Astrocyte (in vitro differentiated cells and primary cell): ENCODE results near the gene FN3K. TPM values are rescaled to one million over a fixed set of nuclear protein-coding genes. Genes with fewer than 3 reads are reported as not detected.

Source experiments
- DNase-seq: peaks from one replicate; pipeline ENCODE4 v3.0.0-alpha.2; 2010; ENCODE audit warnings: low read depth
- FAIRE-seq: peaks from 2 replicates; lab custom pipeline; 2011; peaks lifted over from hg19 to GRCh38; lab: Jason Lieb, UNC
- H2AFZ ChIP-seq: 2 replicates; pipeline ENCODE4 v1.6.0; 2012; ENCODE audit warnings: low read depth, low read length, inconsistent platforms
- H3K27ac ChIP-seq: 2 replicates; pipeline ENCODE4 v1.5.1; 2011; ENCODE audit warnings: low read depth, low read length, inconsistent platforms
- H3K27me3 ChIP-seq: 2 replicates; pipeline ENCODE4 v1.6.0; 2011; ENCODE audit warnings: low read length, inconsistent platforms; ENCODE audit not compliant: insufficient read depth
- H3K36me3 ChIP-seq: 2 replicates; pipeline ENCODE4 v1.5.1; 2011; ENCODE audit warnings: low read length, inconsistent platforms; ENCODE audit not compliant: insufficient read depth
- H3K4me1 ChIP-seq: 2 replicates; pipeline ENCODE4 v1.5.1; 2011; ENCODE audit warnings: low read length, inconsistent platforms; ENCODE audit not compliant: insufficient read depth
- H3K4me2 ChIP-seq: 2 replicates; pipeline ENCODE4 v1.6.0; 2012; ENCODE audit warnings: low read length, inconsistent platforms
- H3K4me3 ChIP-seq: 2 replicates; pipeline ENCODE4 v1.5.1; 2011; ENCODE audit warnings: low read depth, mild to moderate bottlenecking, low read length, inconsistent platforms; ENCODE audit not compliant: insufficient read depth
- H3K79me2 ChIP-seq: 2 replicates; pipeline ENCODE4 v1.6.0; 2012; ENCODE audit warnings: mild to moderate bottlenecking, low read length, inconsistent platforms; ENCODE audit not compliant: insufficient read depth
- H3K9ac ChIP-seq: 2 replicates; pipeline ENCODE4 v1.6.0; 2012; ENCODE audit warnings: mild to moderate bottlenecking, low read length, inconsistent platforms
- H3K9me3 ChIP-seq: 2 replicates; pipeline ENCODE4 v1.5.1; 2012; ENCODE audit warnings: low read depth, mild to moderate bottlenecking, low read length, inconsistent platforms; ENCODE audit not compliant: insufficient read depth
- H4K20me1 ChIP-seq: 2 replicates; pipeline ENCODE4 v1.6.0; 2012; ENCODE audit warnings: low read length, inconsistent platforms; ENCODE audit not compliant: insufficient read depth
- H3K27ac Mint-ChIP-seq: one replicate; pipeline ENCODE4 v1.8.0; 2021; ENCODE audit warnings: mild to moderate bottlenecking, mixed read lengths; ENCODE audit not compliant: unreplicated experiment
- H3K27me3 Mint-ChIP-seq: one replicate; pipeline ENCODE4 v1.8.0; 2021; ENCODE audit warnings: low read depth, mixed read lengths; ENCODE audit not compliant: unreplicated experiment
- H3K36me3 Mint-ChIP-seq: one replicate; pipeline ENCODE4 v1.8.0; 2021; ENCODE audit warnings: low read depth, mixed read lengths; ENCODE audit not compliant: unreplicated experiment
- H3K4me1 Mint-ChIP-seq: one replicate; pipeline ENCODE4 v1.8.0; 2021; ENCODE audit warnings: low read depth, mixed read lengths; ENCODE audit not compliant: unreplicated experiment
- H3K4me3 Mint-ChIP-seq: one replicate; pipeline ENCODE4 v1.8.0; 2021; ENCODE audit warnings: mild to moderate bottlenecking, moderate library complexity, mixed read lengths; ENCODE audit not compliant: unreplicated experiment
- H3K9me3 Mint-ChIP-seq: one replicate; pipeline ENCODE4 v1.8.0; 2021; ENCODE audit warnings: mild to moderate bottlenecking, mixed read lengths; ENCODE audit not compliant: unreplicated experiment
- EZH2 ChIP-seq: IDR thresholded peaks from 2 replicates; pipeline ENCODE4 v1.6.1; 2012; ENCODE audit warnings: mild to moderate bottlenecking, low read length, inconsistent platforms; ENCODE audit not compliant: insufficient read depth
- total RNA-seq: library from RNA; stranded (reverse); gene quantifications from 2 replicates; pipeline ENCODE4 v1.2.1, GENCODE V29; 2021
- TF ChIP-seq, protein P1 (sequence below): IDR thresholded peaks from 2 replicates; pipeline ENCODE4 v1.5.1; 2011; ENCODE audit warnings: low read depth, mild to moderate bottlenecking, inconsistent platforms, low read length, moderate library complexity; ENCODE audit not compliant: insufficient read depth

Gene FN3K
- total RNA-seq, 1 donor from 2014 or later = 4.1 TPM

GRCh38 chr17:82703935-82704865 is 31.2 kb upstream of the FN3K start:
- H2AFZ ChIP-seq = no peak overlapping the region
- Mint-ChIP-seq H3K4me3 (no peak overlapping the region), H3K9me3 (no peaks in the 10 kb centered on the region), H3K27ac (no peak overlapping the region), H3K4me1 (peaks cover 1% of the 10 kb centered on the region), H3K27me3 (peaks cover 9% of the 10 kb centered on the region), H3K36me3 (no peaks in the 10 kb centered on the region)
- no peak overlapping the region for H3K27ac ChIP-seq
- H3K4me1 ChIP-seq = peaks cover 1% of the 10 kb centered on the region
- no peak overlapping the region for H3K9ac ChIP-seq
- H3K27me3 ChIP-seq = no peaks in the 10 kb centered on the region
- H3K4me2 ChIP-seq = no peak overlapping the region
- H3K4me3 ChIP-seq = no peak overlapping the region
- TF ChIP-seq, protein P1, sequence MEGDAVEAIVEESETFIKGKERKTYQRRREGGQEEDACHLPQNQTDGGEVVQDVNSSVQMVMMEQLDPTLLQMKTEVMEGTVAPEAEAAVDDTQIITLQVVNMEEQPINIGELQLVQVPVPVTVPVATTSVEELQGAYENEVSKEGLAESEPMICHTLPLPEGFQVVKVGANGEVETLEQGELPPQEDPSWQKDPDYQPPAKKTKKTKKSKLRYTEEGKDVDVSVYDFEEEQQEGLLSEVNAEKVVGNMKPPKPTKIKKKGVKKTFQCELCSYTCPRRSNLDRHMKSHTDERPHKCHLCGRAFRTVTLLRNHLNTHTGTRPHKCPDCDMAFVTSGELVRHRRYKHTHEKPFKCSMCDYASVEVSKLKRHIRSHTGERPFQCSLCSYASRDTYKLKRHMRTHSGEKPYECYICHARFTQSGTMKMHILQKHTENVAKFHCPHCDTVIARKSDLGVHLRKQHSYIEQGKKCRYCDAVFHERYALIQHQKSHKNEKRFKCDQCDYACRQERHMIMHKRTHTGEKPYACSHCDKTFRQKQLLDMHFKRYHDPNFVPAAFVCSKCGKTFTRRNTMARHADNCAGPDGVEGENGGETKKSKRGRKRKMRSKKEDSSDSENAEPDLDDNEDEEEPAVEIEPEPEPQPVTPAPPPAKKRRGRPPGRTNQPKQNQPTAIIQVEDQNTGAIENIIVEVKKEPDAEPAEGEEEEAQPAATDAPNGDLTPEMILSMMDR = no peak
- TF ChIP-seq EZH2 = no peak
- H3K36me3 ChIP-seq = no peaks in the 10 kb centered on the region
- no peaks in the 10 kb centered on the region for H3K79me2 ChIP-seq
- FAIRE-seq (no peak), DNase-seq (no peak)
- no peaks in the 10 kb centered on the region for H4K20me1 ChIP-seq
- no peaks in the 10 kb centered on the region for H3K9me3 ChIP-seq

- Mint-ChIP-seq H3K4me3 (no peak overlapping the region), H3K9me3 (no peaks in the 10 kb centered on the region), H3K4me1 (peaks cover 1% of the 10 kb centered on the region), H3K27me3 (peaks cover 5% of the 10 kb centered on the region), H3K36me3 (no peaks in the 10 kb centered on the region), H3K27ac (no peak overlapping the region)
- Histone ChIP-seq H3K27me3 (no peaks in the 10 kb centered on the region), H3K36me3 (no peaks in the 10 kb centered on the region), H3K4me2 (no peak overlapping the region), H3K9me3 (no peaks in the 10 kb centered on the region), H3K79me2 (no peaks in the 10 kb centered on the region), H3K27ac (no peak overlapping the region), H3K9ac (no peak overlapping the region), H3K4me1 (no peaks in the 10 kb centered on the region), H3K4me3 (no peak overlapping the region), H4K20me1 (no peaks in the 10 kb centered on the region), H2AFZ (no peak overlapping the region)
- FAIRE-seq = no peak
- TF ChIP-seq EZH2 = no peak
- TF ChIP-seq, protein P1 = no peak
- DNase-seq = no peak
Measured at GRCh38 chr17:82704886-82705285, 30.5 kb upstream of the FN3K start.

DNA sequence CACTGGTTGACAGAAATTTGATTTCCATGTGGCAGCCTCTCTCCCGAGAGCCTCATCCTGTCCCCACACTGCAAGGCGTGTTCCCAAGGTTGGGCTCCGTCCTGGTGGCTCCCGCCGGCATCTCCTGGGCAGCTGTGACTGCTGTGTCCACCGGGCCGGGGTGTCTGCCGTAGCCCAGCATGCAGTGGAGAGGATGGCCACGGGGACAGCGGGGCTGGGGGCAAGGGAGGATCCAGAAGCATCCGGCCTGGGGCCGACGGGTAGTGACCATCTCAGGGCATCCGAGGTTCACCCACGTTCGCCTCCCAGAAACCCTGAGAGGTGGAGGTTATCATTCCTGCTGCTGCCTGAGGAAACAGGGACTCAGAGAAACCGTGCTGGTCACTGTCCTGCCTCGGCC is 29.7 kb upstream of the FN3K start:
- Histone ChIP-seq H3K27me3 (no peaks in the 10 kb centered on the region), H3K9me3 (no peaks in the 10 kb centered on the region), H3K4me1 (no peaks in the 10 kb centered on the region), H3K27ac (no peak overlapping the region), H4K20me1 (no peaks in the 10 kb centered on the region), H3K36me3 (no peaks in the 10 kb centered on the region), H3K9ac (no peak overlapping the region), H3K4me3 (no peak overlapping the region), H2AFZ (no peak overlapping the region), H3K4me2 (no peak overlapping the region), H3K79me2 (no peaks in the 10 kb centered on the region)
- no peak overlapping the region for H3K27ac Mint-ChIP-seq
- H3K27me3 Mint-ChIP-seq = peaks cover 3% of the 10 kb centered on the region
- H3K36me3 Mint-ChIP-seq = no peaks in the 10 kb centered on the region
- H3K9me3 Mint-ChIP-seq = no peaks in the 10 kb centered on the region
- TF ChIP-seq EZH2 = no peak
- TF ChIP-seq, protein P1 = no peak
- no peak overlapping the region for H3K4me3 Mint-ChIP-seq
- DNase-seq (no peak), FAIRE-seq (no peak)
- H3K4me1 Mint-ChIP-seq = peaks cover 1% of the 10 kb centered on the region
